Measurements from ENCODE around the gene NHERF1. TPM values are rescaled to one million over a fixed set of nuclear protein-coding genes. Genes with fewer than 3 reads are reported as not detected.

NHERF1 gene
- total RNA-seq, 2 donors from 2014 or later = 84.1 to 133 TPM

- no peak for DNase-seq (ENCODE audit: low spot score)
- Histone ChIP-seq H3K36me3 (no peaks in the 10 kb centered on the region), H3K27ac (no peak overlapping the region), H3K9me3 (no peaks in the 10 kb centered on the region), H3K27me3 (replicated peaks; ENCODE audit: insufficient read depth) (no peaks in the 10 kb centered on the region), H3K4me1 (replicated peaks) (no peaks in the 10 kb centered on the region), H3K4me3 (no peak overlapping the region)
- no peak for TF ChIP-seq CTCF (IDR thresholded peaks at IDR 0.05)
- no peak for TF ChIP-seq POLR2A (IDR thresholded peaks at IDR 0.05)
- TF ChIP-seq POLR2AphosphoS5 (IDR thresholded peaks at IDR 0.05) = no peak
- 88% methylated on average over 18 of the region's 18 CpGs for WGBS
- intact Hi-C loops (cut with DNase I) = no loop called here
Observed at GRCh38 chr17:74816905-74817620, 68.6 kb downstream of the NHERF1 start.

- Histone ChIP-seq H3K9me3 (no peaks in the 10 kb centered on the region), H3K36me3 (no peaks in the 10 kb centered on the region), H3K4me1 (replicated peaks) (no peaks in the 10 kb centered on the region), H3K27ac (no peak overlapping the region), H3K4me3 (no peak overlapping the region), H3K27me3 (replicated peaks; ENCODE audit: insufficient read depth) (no peaks in the 10 kb centered on the region)
- DNase-seq (ENCODE audit: low spot score) = no peak
- 93% methylated on average over 16 of the region's 16 CpGs for WGBS
- intact Hi-C loops (cut with DNase I) = no loop called here
- TF ChIP-seq CTCF (IDR thresholded peaks at IDR 0.05) (no peak), POLR2AphosphoS5 (IDR thresholded peaks at IDR 0.05) (no peak), POLR2A (IDR thresholded peaks at IDR 0.05) (no peak)
Observed at GRCh38 chr17:74818291-74818938, 70.0 kb downstream of the NHERF1 start.

Small RNA genes within 50 kb of the gene (microRNA-seq; reads per million reads assigned to microRNA genes)
- gene MIR3615 = 29.4 reads per million, percentile 61 among the genes with 10 or more reads in this experiment

Other genes with a start within 250 kb of the NHERF1 start
- under 1 TPM; 0.64 to 0.80 TPM for gene CD300LB, start 217.2 kb upstream of the NHERF1 start, total RNA-seq
- 1 to 10 TPM in 1 of 2 donors, not detected in 1; 1.5 TPM for gene CD300C, start 202.5 kb upstream of the NHERF1 start, total RNA-seq
- gene CD300H, start 181.1 kb upstream of the NHERF1 start, total RNA-seq = not detected
- gene CD300LD, start 156.3 kb upstream of the NHERF1 start, total RNA-seq = not detected
- gene CD300E, start 124.9 kb upstream of the NHERF1 start, total RNA-seq = under 1 TPM in 1 of 2 donors, not detected in 1; 0.45 TPM
- gene CD300LF, start 35.7 kb upstream of the NHERF1 start, total RNA-seq = 1 to 10 TPM in 1 of 2 donors, under 1 TPM in 1; 0.59 to 1.2 TPM
- gene RAB37, start 11.4 kb upstream of the NHERF1 start, total RNA-seq = 1 to 10 TPM; 1.6 to 2.2 TPM
- gene NAT9, start 27.7 kb downstream of the NHERF1 start, total RNA-seq = 10 to 100 TPM; 29.6 to 49.3 TPM
- 1 to 10 TPM in 1 of 2 donors, not detected in 1; 3.6 TPM for gene GRIN2C, start 111.3 kb downstream of the NHERF1 start, total RNA-seq
- gene FDXR, start 124.4 kb downstream of the NHERF1 start, total RNA-seq = 100 to 1,000 TPM in 1 of 2 donors, 10 to 100 TPM in 1; 24.6 to 182 TPM
- not detected for gene FADS6, start 145.0 kb downstream of the NHERF1 start, total RNA-seq
- gene USH1G, start 174.6 kb downstream of the NHERF1 start, total RNA-seq = 1 to 10 TPM in 1 of 2 donors, not detected in 1; 1.1 TPM
- under 1 TPM in 1 of 2 donors, not detected in 1; 0.85 TPM for gene OTOP2, start 175.6 kb downstream of the NHERF1 start, total RNA-seq
- gene OTOP3, start 187.3 kb downstream of the NHERF1 start, total RNA-seq = not detected
- gene HID1, start 224.1 kb downstream of the NHERF1 start, total RNA-seq = 100 to 1,000 TPM in 1 of 2 donors, 10 to 100 TPM in 1; 87.1 to 101 TPM
- 10 to 100 TPM; 13.7 to 34.9 TPM for gene CDR2L, start 239.0 kb downstream of the NHERF1 start, total RNA-seq

Measured in prostate gland (tissue), 2 donors.